SH-SY5Y (cell line): Measurements from ENCODE around the gene CEMIP2.

ENCODE experiments used
- GATA2 ChIP-seq: IDR thresholded peaks from 2 replicates; pipeline ENCODE4 v1.6.1; 2011; ENCODE audit warnings: mild to moderate bottlenecking, low read depth, low read length
- GATA3 ChIP-seq: IDR thresholded peaks from 2 replicates; pipeline ENCODE4 v1.6.1; 2011; ENCODE audit warnings: low read depth, mild to moderate bottlenecking, low read length, moderate library complexity

Gene CEMIP2

DNA sequence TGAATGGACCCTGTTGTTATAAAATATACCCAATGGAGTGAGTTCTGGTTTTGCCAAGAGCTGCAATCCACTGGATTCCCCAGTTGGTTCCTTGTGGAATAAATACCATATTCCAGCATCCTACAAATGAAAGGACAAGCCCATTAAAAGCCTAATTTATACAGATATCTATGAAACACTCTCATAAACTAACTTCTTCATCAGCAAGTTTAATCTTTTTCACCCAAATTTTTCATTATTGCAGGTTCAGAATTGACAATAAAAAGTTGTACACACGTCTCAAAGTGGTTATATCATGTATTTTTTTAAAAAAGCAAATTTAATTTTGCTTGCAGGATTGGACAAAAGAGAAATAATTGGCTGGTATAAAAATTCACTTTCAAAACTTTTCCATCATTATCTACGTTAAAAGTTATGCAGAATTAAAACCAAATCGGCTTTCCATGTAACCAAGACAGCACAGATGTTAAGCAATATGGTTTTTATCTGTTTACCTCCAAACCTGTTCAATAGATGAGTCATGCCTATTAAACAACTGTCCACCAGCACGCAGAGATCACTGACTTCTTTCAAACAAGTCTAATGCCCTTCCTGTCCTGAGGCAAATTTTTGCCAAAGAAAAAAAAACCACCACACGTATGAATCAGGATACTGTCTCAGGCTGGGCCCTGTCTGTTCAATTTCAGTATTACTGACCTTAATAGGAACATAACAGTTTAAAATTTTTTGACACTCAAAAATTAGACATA is 42.5 kb downstream of the CEMIP2 start:
- TF ChIP-seq GATA2: no peak
- no peak for TF ChIP-seq GATA3

DNA sequence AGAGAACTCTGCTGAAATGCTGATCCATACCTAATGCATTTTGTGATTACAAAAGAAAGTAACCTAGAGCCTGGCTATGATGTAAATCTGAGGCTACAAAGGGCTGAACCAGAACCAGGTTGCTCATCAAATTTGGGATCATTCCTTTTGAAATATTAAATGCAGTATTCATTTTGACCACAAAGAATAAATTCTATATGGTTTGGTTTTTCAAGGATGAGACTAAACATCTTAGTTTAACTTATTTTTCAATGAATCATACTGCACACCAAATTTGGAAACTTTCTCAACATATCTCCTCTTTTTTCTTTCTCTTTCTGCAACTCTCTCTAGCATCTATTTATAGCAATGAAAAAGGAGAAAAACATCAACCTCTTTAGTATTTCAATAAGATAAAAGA is 46.5 kb downstream of the CEMIP2 start:
- no peak for TF ChIP-seq GATA2
- TF ChIP-seq GATA3: no peak

DNA sequence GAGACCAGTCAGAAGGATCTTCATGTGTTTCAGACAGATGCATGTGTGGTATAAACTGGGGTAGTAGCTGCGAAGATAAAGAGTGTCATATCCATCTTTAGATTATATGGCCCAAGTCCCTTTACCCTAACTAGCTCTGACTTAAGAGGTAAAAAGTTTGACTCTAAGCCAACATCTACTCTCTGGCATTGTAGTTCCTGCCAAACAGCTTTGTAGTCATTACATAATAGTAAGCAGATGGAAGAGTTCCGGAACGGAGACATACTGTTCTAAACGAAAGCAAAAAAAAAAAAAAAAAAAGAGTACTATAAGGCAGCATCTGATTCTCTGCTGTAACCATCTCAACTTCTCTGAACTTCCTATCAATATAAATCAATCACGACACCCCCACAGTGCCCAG is 48.8 kb downstream of the CEMIP2 start:
- TF ChIP-seq GATA2 (no peak), GATA3 (no peak)

DNA sequence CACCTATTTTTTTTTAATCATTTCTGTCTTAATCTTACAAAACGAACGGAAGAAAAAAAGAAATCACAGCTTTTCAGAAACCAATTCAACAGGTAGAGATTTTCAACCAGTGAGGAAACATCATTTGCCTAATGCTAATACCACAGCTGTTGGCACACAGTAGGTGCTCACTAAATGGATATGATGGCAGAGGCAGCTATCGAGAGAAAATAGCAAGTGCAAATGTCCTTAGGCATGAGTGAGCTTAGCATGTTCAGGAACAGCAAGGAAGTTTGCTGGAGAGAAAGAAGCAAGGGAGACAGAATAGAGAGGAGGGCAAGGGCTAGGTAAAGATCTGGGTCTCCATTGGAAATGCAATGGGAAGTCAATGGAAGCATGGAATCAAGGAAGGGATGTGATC is 49.2 kb downstream of the CEMIP2 start:
- no peak for TF ChIP-seq GATA2
- no peak for TF ChIP-seq GATA3

DNA sequence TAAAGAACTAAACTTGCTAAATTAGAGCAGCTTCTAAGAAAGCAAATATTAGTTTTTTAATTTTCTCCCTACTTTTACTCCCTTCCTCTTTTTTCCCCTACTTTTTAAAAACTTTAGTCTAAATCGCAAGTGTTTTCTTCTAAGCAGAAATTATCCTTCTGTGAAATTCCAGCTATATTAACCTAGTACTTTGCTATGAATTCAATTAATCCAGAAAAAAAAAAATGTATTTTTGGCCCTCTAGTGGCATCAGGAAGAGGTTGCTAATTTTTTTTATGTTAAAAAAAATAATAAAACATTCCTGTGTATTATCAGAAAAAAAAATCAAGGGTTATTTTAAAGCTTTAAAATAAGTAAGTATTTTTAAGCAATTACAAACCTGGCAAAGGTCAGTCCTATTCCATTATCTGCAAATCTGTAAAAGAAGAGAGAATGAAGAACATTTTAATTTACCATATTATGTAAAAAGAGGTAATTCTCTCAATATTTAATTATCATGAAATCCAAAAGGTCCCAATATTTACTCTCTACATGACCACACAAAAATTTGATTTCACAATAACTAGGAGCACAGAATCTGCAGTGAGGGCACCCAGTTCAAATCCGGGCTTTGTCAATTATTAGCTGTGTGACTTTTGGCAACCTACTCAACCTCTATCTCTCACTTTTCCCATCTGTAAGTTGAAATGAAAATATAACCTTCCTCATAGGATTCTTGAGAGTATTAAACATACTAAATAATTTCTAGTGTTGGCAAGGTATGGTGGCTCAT is 52.0 kb downstream of the CEMIP2 start:
- TF ChIP-seq GATA3 (no peak), GATA2 (no peak)

DNA sequence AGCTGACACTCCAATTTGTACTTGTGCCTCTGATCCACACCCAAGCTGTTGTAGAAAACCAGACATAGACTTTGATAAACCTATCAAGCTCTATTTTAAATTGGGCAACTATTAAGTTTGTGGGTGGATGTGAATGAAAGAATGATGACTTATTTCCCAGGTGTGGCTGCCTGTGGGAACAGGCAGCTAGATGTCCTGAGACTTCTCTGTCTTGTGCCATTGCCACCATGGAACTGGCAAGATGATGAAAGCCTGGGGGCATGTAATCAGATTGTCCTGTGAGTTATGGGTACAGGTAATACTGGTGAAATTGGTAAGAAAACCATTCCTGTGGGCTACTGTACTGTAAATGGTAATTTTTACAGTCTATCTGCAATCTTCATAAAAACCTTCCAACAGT is 57.5 kb downstream of the CEMIP2 start:
- no peak for TF ChIP-seq GATA2
- no peak for TF ChIP-seq GATA3

DNA sequence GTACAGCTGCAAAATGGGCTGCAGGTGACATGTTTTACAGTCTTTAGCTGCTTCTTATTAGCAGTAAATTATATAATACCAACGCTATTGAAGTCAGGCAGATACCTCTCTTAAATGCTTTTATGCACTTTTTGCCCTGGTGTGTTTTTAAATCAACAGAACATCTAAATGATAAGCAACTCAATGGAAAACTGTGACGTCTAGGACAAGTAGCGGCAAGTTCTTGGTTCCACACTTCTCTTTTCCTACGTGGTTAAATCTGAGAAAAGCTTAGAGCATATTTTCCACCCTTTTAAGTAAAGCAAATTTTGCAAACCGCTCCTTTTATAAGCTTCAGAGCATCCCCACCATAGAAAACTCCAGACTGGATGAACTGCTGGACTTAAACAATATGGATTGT is 58.1 kb downstream of the CEMIP2 start:
- TF ChIP-seq GATA3 (no peak), GATA2 (no peak)

DNA sequence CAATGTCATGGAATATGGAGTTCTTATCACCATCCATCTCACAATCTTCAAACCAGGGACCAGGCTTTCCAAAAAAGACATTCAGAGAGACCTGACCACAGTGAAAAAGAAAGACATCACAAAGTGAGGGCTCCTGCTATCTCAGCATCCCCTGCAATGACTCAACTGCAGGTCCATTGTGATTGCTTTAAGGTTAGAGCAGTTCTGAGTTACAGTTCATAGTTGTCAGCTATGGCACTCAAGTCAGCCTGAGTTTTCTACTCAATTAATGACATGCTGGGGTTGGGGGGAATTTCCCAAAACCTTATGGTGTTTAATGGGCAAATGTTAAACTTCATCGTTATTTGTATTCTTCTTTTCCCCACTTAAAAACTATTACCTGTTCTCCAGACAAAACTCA is 58.9 kb downstream of the CEMIP2 start:
- TF ChIP-seq GATA3 (no peak), GATA2 (no peak)

DNA sequence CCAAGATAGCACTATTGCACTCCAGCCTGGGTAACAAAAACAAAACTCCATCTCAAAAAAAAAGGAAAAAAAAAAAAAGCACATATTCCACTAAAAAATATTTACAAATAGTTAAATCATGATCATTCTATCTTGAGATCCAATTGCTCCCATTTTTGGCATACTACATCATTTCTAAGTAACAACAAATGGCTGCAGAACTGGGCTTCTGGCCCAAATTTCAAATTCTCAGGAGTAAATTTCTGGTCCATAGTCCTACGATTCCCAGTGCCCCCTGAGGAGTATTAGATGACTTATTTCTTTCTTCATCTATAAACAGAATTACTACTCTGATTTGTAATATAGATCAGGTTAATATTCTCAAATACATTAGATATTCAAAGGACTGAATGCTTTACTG is 62.1 kb downstream of the CEMIP2 start:
- TF ChIP-seq GATA2 (no peak), GATA3 (no peak)

DNA sequence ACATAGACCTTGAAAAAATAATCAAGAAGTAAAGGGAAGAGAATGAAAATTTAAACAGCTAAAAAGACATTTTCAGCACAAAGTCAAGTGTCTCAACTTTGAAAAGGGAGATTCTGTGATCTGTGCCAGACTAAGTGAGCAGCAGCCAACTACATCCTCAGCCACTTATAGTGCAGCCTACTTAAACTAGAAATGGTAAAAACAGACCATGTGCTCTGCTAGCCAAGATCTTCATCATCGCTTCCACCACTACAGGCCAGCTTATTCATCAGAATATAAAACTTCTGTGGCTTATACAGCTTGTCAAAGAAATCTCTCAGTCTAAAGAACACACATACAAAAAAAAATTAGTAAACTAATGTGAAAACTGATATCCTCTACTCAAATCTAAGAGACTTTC is 63.5 kb downstream of the CEMIP2 start:
- no peak for TF ChIP-seq GATA3
- TF ChIP-seq GATA2: no peak

DNA sequence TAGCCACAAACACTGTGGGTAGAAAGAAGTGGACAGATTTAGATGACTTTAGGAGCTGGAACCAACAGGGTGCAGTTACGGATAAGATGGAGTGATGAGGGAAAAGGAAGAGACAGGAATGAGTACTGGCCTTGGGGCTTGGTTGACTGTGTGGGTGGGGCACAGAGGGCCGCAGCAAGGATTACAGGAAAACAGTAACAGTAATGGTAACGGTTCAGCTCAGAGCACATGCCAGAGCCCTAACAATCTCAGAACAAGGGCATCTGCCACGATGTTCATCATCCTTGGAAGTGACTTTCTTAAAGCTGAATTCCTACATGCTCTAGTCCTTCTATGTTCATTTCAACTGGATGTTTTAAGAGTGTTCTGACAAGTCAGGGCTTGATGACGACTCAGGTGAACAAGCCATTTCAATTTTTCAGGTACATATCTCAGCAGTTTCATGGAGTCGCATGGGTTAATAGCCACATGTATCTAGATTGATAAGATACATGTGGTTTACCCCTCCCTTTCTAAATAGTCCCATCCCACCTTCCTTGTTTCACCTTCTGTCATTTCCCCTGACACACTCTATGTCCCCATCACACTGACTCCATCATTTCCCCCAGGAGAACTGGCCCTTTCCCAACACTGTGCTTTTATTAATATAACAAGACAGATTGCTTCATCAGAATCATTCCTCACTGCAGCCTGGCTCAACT is 65.0 kb downstream of the CEMIP2 start:
- TF ChIP-seq GATA2 (no peak), GATA3 (no peak)

DNA sequence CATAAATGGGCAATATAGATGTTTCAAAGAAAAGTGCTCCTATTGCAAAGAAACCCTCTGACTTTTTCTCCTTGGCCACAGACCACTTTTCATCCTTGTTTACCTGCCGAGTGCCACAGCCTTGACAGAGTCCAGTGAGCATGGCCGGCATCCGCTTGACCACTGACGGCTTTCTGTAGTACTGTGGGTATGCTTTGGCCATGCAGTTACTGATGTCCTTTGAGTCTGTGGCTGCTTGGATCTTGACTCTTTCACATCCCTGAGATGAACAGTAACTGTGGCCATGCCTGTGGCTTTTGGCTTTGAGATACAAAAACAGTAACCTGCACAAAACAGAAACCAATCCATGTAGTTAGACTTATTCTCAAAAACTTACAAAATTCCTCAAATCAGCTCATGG is 70.4 kb downstream of the CEMIP2 start:
- TF ChIP-seq GATA3 (no peak), GATA2 (no peak)

DNA sequence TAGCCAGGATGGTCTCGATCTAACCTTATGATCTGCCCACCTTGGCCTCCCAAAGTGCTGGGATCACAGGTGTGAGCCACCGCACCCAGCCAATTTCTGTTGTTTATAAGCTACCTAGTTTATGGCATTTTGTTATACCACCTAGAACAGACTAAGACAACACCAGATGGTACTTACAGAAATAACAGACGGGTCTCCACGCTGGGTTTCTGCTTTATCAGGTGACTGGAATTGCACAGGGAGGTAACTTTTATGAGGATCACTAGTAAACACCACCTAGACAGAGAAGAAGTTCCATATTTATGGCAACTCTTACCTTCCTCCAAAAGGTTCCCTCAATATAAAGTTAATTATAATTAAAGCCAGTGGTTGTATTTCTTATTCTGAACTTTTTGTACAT is 74.0 kb downstream of the CEMIP2 start:
- TF ChIP-seq GATA3 (no peak), GATA2 (no peak)

DNA sequence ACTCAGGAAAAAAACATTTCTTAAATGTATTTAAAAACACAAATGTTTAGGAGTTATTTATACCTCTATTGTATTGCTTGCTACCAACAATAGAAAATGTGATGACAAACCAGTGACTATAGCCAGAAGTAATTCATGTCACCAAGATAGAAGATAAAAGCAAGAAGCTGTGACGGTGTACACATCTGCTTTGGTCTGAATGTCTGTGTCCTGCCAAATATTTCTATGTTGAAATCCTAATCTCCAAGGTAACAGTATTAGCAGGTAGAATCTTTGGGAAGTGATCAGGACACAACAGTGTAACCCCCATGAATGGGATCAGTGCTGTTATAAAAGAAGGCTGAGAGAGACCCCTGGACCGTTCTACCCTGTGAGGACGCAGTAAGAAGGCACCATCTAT is 74.7 kb downstream of the CEMIP2 start:
- no peak for TF ChIP-seq GATA2
- no peak for TF ChIP-seq GATA3
